Measurements from ENCODE around the gene GTF3C2.

GTF3C2 gene

GRCh38 chr2:27307545-27308358 is 48.8 kb downstream of the GTF3C2 start:
- TF ChIP-seq CTCF (IDR thresholded peaks at IDR 0.05; ENCODE audit: low read depth, low read length), result no peak
- no peak overlapping the region for H3K4me3 ChIP-seq (ENCODE audit: low read depth, low read length)

- no peak overlapping the region for H3K4me3 ChIP-seq (ENCODE audit: low read depth, low read length)
- no peak for TF ChIP-seq CTCF (IDR thresholded peaks at IDR 0.05; ENCODE audit: low read depth, low read length)
Observed at GRCh38 chr2:27307287-27307544, 49.3 kb downstream of the GTF3C2 start.

- H3K4me3 ChIP-seq (ENCODE audit: low read depth, low read length), result no peak overlapping the region
- no peak for TF ChIP-seq CTCF (IDR thresholded peaks at IDR 0.05; ENCODE audit: low read depth, low read length)
Observed at GRCh38 chr2:27306573-27307286, 49.8 kb downstream of the GTF3C2 start.

- no peak for TF ChIP-seq CTCF (IDR thresholded peaks at IDR 0.05; ENCODE audit: low read depth, low read length)
- no peak overlapping the region for H3K4me3 ChIP-seq (ENCODE audit: low read depth, low read length)
Observed at GRCh38 chr2:27306136-27306535, 50.4 kb downstream of the GTF3C2 start.

GRCh38 chr2:27305516-27305915 is 51.0 kb downstream of the GTF3C2 start:
- H3K4me3 ChIP-seq (ENCODE audit: low read depth, low read length), result no peak overlapping the region
- TF ChIP-seq CTCF (IDR thresholded peaks at IDR 0.05; ENCODE audit: low read depth, low read length), result no peak

GRCh38 chr2:27304488-27305240 is 51.9 kb downstream of the GTF3C2 start:
- no peak for TF ChIP-seq CTCF (IDR thresholded peaks at IDR 0.05; ENCODE audit: low read depth, low read length)

More at GRCh38 chr2:27304488-27305240, 51.9 kb downstream of the GTF3C2 start:
- H3K4me3 ChIP-seq (ENCODE audit: low read depth, low read length), result no peak overlapping the region
